Ovary (tissue), 3 donors: ENCODE results near the gene WDR1.

ENCODE experiments used
- EP300 ChIP-seq: sonication (generic); formaldehyde crosslinking; IDR thresholded peaks from one replicate; pipeline ENCODE4 v1.6.1; 2017; ENCODE audit warnings: antibody characterized with exemption
- POLR2A ChIP-seq: fragments of 450-650 bp; IDR thresholded peaks from one replicate; pipeline ENCODE4 v1.6.1; 2017; ENCODE audit warnings: antibody characterized with exemption, mild to moderate bottlenecking, moderate library complexity
- TF ChIP-seq, protein P1 (sequence below), 3 donors: fragments of 450-650 bp in 2 of 3; fragments of 200-600 bp in 1 of 3; IDR thresholded peaks; one replicate each; pipeline versions ENCODE4 v1.5.1 to v1.8.0; 2016 to 2022; ENCODE audit warnings: antibody characterized with exemption in 3 of 3, mild to moderate bottlenecking in 1 of 3
- donor health status: DM: no; HTN: no; CAD: no.

DNA sequence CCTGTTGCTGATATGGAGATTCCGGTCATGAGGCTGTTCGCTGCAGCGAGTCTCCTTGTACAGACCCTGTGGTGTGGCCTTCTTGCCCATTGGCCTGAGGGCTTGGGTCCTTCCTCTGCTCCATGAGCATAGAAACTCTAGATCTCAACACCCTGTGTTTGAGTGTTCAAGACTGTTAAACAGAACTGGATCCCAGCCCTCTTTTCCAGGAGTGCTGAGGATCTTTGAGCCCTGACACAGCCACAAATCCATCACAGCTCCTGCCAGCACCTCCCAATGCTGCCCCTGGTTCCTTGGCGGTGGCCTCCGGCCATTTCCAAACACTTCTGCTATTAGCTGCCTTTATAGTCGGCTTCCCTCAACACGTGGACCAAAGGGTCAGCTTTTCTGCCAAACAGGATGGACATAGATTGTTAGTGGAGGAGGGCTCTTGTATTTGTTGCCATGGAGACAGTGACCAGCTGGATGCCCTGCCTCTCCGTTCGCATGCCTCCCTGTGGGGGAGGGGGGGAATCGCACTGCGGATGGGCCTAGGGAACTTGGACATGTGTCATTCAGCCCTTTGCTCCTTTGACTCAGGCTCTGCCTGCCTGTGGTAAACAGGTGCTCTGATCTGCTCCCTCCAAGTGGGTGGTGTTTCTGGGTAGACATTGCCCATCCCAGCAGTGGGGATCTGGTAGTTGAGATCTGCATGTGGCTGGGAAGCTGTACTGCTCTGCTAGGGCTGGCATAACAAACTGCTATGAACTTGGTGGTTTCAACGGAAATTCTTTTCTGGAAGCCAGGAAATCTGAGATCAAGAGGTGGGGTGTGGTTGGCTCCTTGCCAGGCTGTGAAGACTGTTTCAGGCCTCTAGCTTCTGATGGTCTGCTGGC is 6.9 kb upstream of the WDR1 start:
- TF ChIP-seq, protein P1, sequence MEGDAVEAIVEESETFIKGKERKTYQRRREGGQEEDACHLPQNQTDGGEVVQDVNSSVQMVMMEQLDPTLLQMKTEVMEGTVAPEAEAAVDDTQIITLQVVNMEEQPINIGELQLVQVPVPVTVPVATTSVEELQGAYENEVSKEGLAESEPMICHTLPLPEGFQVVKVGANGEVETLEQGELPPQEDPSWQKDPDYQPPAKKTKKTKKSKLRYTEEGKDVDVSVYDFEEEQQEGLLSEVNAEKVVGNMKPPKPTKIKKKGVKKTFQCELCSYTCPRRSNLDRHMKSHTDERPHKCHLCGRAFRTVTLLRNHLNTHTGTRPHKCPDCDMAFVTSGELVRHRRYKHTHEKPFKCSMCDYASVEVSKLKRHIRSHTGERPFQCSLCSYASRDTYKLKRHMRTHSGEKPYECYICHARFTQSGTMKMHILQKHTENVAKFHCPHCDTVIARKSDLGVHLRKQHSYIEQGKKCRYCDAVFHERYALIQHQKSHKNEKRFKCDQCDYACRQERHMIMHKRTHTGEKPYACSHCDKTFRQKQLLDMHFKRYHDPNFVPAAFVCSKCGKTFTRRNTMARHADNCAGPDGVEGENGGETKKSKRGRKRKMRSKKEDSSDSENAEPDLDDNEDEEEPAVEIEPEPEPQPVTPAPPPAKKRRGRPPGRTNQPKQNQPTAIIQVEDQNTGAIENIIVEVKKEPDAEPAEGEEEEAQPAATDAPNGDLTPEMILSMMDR (IDR thresholded peaks at IDR 0.05): no peak
- no peak for TF ChIP-seq POLR2A
- no peak for TF ChIP-seq EP300
